D721Med (cell line): ENCODE data around the gene PLEKHB1.

Source experiments
- DNase-seq: peaks from one replicate; pipeline ENCODE4 v3.0.0; 2011; ENCODE audit warnings: low spot score; ENCODE audit not compliant: insufficient read length
- FAIRE-seq: peaks from 2 replicates; lab custom pipeline; 2011; peaks lifted over from hg19 to GRCh38; lab: Jason Lieb, UNC
- TF ChIP-seq, protein P1 (sequence below): IDR thresholded peaks from 2 replicates; pipeline ENCODE4 v1.5.1; 2012; ENCODE audit warnings: mild to moderate bottlenecking, control low read depth; ENCODE audit not compliant: insufficient read depth; ENCODE audit errors: missing control alignments

The PLEKHB1 gene

DNA sequence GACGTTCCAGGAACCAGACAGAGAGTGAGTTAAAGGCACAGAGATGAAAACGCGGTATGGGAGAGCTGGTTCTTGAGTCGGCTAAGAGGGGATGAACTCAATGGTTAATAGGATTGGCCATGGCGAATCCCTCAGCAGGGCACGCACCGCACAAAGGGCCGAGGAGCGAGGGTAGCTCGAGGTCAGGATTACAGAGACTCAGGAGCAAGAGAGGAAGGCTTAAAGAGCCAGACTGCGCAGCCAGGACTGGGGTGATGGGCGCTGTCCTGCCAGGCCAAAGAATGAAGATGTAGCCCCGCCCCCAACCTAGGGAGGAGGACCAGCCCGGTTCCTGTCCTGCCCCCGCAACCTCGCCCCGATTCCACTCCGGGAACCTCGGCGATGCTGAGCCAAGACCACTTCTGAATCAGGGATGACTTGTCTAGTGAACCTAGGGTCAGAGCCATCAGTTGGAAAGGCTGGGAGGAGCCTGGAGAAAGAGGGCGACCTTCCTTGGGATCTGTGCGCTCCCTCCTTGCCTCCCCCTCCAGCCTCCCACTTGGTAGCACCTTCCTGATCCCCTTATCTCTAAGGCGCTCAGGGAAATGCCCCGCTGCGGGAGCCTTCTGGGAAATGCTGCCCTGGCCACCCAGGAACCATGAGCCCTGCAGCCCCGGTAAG, at the start of gene PLEKHB1:
PLEKHB1 (plus strand) TSS at position 610 of the 660 bp plus-strand sequence; CDS start at position 638, 28 bp downstream.
- TF ChIP-seq, protein P1, sequence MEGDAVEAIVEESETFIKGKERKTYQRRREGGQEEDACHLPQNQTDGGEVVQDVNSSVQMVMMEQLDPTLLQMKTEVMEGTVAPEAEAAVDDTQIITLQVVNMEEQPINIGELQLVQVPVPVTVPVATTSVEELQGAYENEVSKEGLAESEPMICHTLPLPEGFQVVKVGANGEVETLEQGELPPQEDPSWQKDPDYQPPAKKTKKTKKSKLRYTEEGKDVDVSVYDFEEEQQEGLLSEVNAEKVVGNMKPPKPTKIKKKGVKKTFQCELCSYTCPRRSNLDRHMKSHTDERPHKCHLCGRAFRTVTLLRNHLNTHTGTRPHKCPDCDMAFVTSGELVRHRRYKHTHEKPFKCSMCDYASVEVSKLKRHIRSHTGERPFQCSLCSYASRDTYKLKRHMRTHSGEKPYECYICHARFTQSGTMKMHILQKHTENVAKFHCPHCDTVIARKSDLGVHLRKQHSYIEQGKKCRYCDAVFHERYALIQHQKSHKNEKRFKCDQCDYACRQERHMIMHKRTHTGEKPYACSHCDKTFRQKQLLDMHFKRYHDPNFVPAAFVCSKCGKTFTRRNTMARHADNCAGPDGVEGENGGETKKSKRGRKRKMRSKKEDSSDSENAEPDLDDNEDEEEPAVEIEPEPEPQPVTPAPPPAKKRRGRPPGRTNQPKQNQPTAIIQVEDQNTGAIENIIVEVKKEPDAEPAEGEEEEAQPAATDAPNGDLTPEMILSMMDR = no peak
- DNase-seq = peak; percentile 56
- FAIRE-seq = peak; percentile 32

DNA sequence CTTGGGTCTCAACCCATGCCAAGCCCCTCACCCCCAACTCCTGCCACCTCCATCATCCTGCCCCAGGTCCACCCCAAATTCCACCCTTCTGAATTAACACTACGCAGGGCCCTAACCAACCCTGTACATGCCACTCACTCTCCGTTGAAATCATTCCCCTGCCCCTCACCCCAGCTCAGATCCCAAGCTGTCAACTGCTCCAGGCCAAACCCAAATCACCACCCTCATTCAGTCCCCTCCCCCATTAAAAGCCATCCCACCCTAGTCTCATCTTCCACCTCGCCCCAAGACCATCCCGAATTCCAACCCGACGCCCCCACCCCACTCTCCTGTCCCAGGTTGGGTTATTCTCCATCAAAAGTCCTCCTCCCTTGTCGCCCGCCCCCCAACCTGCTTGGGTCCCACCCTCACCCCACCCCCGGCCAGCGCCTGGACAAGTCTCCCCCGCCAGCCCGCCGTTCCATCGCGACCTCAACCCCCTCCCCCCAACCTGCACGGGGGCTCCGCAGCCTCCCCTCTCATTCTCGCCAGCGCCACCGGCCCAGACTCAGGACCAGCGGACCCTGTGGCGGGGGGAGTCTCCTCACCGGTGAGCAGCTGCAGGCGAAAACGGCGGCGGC, 48.9 kb upstream of the PLEKHB1 start:
- DNase-seq (no peak), FAIRE-seq (no peak)
- TF ChIP-seq, protein P1 = no peak

- TF ChIP-seq, protein P1 = no peak
- peak; percentile 90 for DNase-seq
- peak; percentile 32 for FAIRE-seq
These were observed 48.2 kb upstream of the PLEKHB1 start, which contains the start of gene FAM168A for GRCh38 chr11:73597956-73598718. FAM168A (minus strand) TSS chr11:73598112; CDS start chr11:73468474, 129,638 bp downstream.

GRCh38 chr11:73598719-73599379, 47.5 kb upstream of the PLEKHB1 start:
- TF ChIP-seq, protein P1 = no peak
- DNase-seq (no peak), FAIRE-seq (no peak)

DNA sequence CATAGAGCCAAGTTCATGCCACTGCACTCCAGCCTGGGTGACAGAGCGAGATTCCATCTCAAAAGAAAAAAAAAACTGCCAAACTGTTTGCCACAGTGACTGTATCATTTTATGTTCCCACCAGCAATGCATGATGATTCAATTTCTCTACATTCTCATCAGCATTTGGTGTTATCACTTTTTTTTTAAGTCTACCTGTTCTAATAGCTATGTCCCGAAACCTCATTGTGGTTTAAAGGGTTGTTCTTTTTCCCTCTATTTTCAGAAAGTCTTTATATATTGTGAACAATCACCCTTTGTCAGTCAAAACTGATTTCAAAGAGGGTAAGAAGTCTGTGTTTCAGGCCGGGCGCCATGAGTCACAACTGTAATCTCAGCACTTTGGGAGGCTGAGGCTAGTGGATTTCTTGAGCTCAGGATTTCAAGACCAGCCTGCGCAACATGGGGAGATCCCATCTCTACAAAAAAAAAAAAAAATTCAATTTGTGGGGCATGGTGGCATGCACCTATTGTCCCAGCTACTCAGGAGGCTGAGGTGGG, 33.7 kb upstream of the PLEKHB1 start:
- no peak for DNase-seq
- FAIRE-seq = no peak
- TF ChIP-seq, protein P1 = no peak

DNA sequence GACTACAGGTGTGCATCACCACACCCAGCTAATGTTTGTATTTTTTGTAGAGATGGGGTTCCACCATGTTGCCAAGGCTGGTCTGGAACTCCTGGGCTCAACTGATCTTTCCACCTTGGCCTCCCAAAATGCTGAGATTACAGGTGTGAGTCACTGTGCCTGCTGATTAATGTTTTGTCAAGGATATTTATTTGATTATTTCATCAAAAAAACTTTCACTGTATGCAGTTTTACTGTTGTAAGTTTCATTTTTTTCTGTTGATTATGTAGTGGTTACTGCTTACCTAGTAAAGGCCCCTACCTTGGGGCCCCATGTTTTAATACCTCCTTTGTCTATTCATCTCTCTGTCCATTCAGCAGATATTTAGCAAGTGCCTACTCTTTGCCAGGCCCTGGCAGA, 31.8 kb upstream of the PLEKHB1 start:
- DNase-seq (no peak), FAIRE-seq (no peak)
- TF ChIP-seq, protein P1 = no peak
